Fibroblast of lung (primary cell): ENCODE data around the gene SNX33. TPM values are rescaled to one million over a fixed set of nuclear protein-coding genes. Genes with fewer than 3 reads are reported as not detected.

ENCODE experiments used
- DNase-seq, 2 donors: peaks; one replicate each; pipeline versions ENCODE4 v3.0.0 to v3.0.0-alpha.2; 2010; ENCODE audit warnings: low read depth in 2 of 2
- H2AFZ ChIP-seq: 2 replicates; pipeline ENCODE4 v1.5.1; 2012; ENCODE audit warnings: low read length, control low read depth, inconsistent platforms
- H3K27ac ChIP-seq: 2 replicates; pipeline ENCODE4 v1.5.1; 2011; ENCODE audit warnings: low read length, control low read depth; ENCODE audit not compliant: insufficient read depth
- H3K27me3 ChIP-seq: 2 replicates; pipeline ENCODE4 v1.5.1; 2011; ENCODE audit warnings: mild to moderate bottlenecking, low read length; ENCODE audit not compliant: control insufficient read depth, insufficient read depth
- H3K36me3 ChIP-seq: 2 replicates; pipeline ENCODE4 v1.5.1; 2011; ENCODE audit warnings: low read length; ENCODE audit not compliant: control insufficient read depth, insufficient read depth
- H3K4me1 ChIP-seq: 2 replicates; pipeline ENCODE4 v1.5.1; 2011; ENCODE audit warnings: low read length; ENCODE audit not compliant: control insufficient read depth, insufficient read depth; ENCODE audit errors: extremely low read depth
- H3K4me2 ChIP-seq: 2 replicates; pipeline ENCODE4 v1.5.1; 2011; ENCODE audit warnings: low read length, control low read depth; ENCODE audit not compliant: insufficient read depth; ENCODE audit errors: extremely low read depth
- H3K4me3 ChIP-seq, 4 experiments: fragments of 200-600 bp in 1 of 4; sonication (generic) in 1 of 4; replicated peaks in 1 of 4; 2 replicates each; pipeline ENCODE4 v1.5.1; 2011 to 2016; ENCODE audit warnings: low read length in 4 of 4, low read depth in 3 of 4, mild to moderate bottlenecking in 3 of 4, control low read depth in 2 of 4, inconsistent platforms in 1 of 4, mixed read lengths in 1 of 4; ENCODE audit not compliant: insufficient read depth in 1 of 4; ENCODE audit errors: control extremely low read depth in 1 of 4
- H3K79me2 ChIP-seq: 2 replicates; pipeline ENCODE4 v1.5.1; 2012; ENCODE audit warnings: mild to moderate bottlenecking, low read length, inconsistent platforms; ENCODE audit not compliant: control insufficient read depth, insufficient read depth
- H3K9ac ChIP-seq: 2 replicates; pipeline ENCODE4 v1.5.1; 2011; ENCODE audit warnings: mild to moderate bottlenecking, low read length, control low read depth; ENCODE audit not compliant: insufficient read depth
- H3K9me3 ChIP-seq: 2 replicates; pipeline ENCODE4 v1.5.1; 2012; ENCODE audit warnings: low read depth, low read length; ENCODE audit not compliant: control insufficient read depth, insufficient read depth
- H4K20me1 ChIP-seq: 2 replicates; pipeline ENCODE4 v1.5.1; 2011; ENCODE audit warnings: low read length; ENCODE audit not compliant: control insufficient read depth, insufficient read depth; ENCODE audit errors: extremely low read depth
- CTCF ChIP-seq, 2 donors: IDR thresholded peaks in 1 of 2; conservative IDR thresholded peaks in 1 of 2; 1 replicate in 1 of 2; 2 replicates in 1 of 2; pipeline ENCODE4 v1.5.1; 2011 to 2012; ENCODE audit warnings: low read length in 2 of 2, control low read depth in 1 of 2, inconsistent platforms in 1 of 2, low read depth in 1 of 2, mild to moderate bottlenecking in 1 of 2
- EZH2 ChIP-seq: IDR thresholded peaks from 2 replicates; pipeline ENCODE4 v1.5.1; 2012; ENCODE audit warnings: low read length, control low read depth, mild to moderate bottlenecking; ENCODE audit errors: missing control alignments
- polyA minus RNA-seq: library from RNA; depleted of rRNA, polyadenylated mRNA; stranded (reverse); fragments of >200 nt; gene quantifications from 2 replicates; pipeline ENCODE4 v1.2.3, GENCODE V29; 2011; ENCODE audit warnings: low replicate concordance
- polyA plus RNA-seq, 2 donors: library from polyadenylated mRNA; depleted of rRNA in 1 of 2; stranded (reverse) in 1 of 2; unstranded in 1 of 2; fragments of >200 nt; gene quantifications; 2 replicates each; pipeline ENCODE4 v1.2.1, GENCODE V29; 2011 to 2012; ENCODE audit warnings: missing spikeins in 1 of 2
- total RNA-seq: library from RNA; depleted of rRNA; stranded (reverse); fragments of >200 nt; gene quantifications from 2 replicates; pipeline ENCODE4 v1.2.1, GENCODE V29; 2014

The SNX33 gene
- 19.5 and 24.6 TPM in 2 replicates for total RNA-seq
- 16.1 and 17.5 TPM in 2 replicates for polyA plus RNA-seq
- 20.9 and 26.8 TPM in 2 replicates for polyA plus RNA-seq (2012)
- 58.1 and 71.4 TPM in 2 replicates for polyA minus RNA-seq

- TF ChIP-seq EZH2 (no peak), CTCF (conservative IDR thresholded peaks at IDR 0.05 in 1 of 2, IDR thresholded peaks at IDR 0.05 in 1 of 2; ENCODE audit: low read depth in 1 of 2, low read length in 2 of 2) (peak; percentile 43 to 48)
- peak; percentile 85 to 87 for DNase-seq
- peak within 1 kb of the TSS; percentile 75 to 90 (median 82) for H3K4me3 ChIP-seq
- H3K27me3 ChIP-seq, result no peaks in the 10 kb centered on the region
- H3K36me3 ChIP-seq, result peaks cover 9% of the 10 kb centered on the region
- no peaks in the 10 kb centered on the region for H3K9me3 ChIP-seq
- H3K4me2 ChIP-seq, result peak within 1 kb of the TSS; percentile 98
- peak within 1 kb of the TSS; percentile 95 for H3K9ac ChIP-seq
- peak within 1 kb of the TSS; percentile 52 for H2AFZ ChIP-seq
- no peaks in the 10 kb centered on the region for H4K20me1 ChIP-seq
- peaks cover 31% of the 10 kb centered on the region for H3K4me1 ChIP-seq
- peaks cover 54% of the 10 kb centered on the region for H3K79me2 ChIP-seq
- H3K27ac ChIP-seq, result peak within 1 kb of the TSS; percentile 97
These were observed at the start of gene SNX33 for GRCh38 chr15:75647370-75648155. SNX33 (plus strand) TSS chr15:75647912; CDS start chr15:75649103, 1,191 bp downstream.

- no peak overlapping the region for H3K27ac ChIP-seq
- no peaks in the 10 kb centered on the region for H3K79me2 ChIP-seq
- no peak overlapping the region for H2AFZ ChIP-seq
- no peak for DNase-seq
- H3K36me3 ChIP-seq, result peaks cover 10% of the 10 kb centered on the region
- no peak overlapping the region for H3K9ac ChIP-seq
- no peak overlapping the region for H3K4me3 ChIP-seq
- H4K20me1 ChIP-seq, result no peaks in the 10 kb centered on the region
- TF ChIP-seq CTCF (conservative IDR thresholded peaks at IDR 0.05 in 1 of 2, IDR thresholded peaks at IDR 0.05 in 1 of 2; ENCODE audit: low read depth in 1 of 2, low read length in 2 of 2), result no peak
- TF ChIP-seq EZH2, result no peak
- H3K27me3 ChIP-seq, result no peaks in the 10 kb centered on the region
- H3K9me3 ChIP-seq, result no peaks in the 10 kb centered on the region
- no peak overlapping the region for H3K4me2 ChIP-seq
- H3K4me1 ChIP-seq, result no peaks in the 10 kb centered on the region
These were observed 49.4 kb upstream of the SNX33 start for GRCh38 chr15:75598361-75598760.

GRCh38 chr15:75599401-75599800 is 48.3 kb upstream of the SNX33 start:
- no peak overlapping the region for H2AFZ ChIP-seq
- no peaks in the 10 kb centered on the region for H3K27me3 ChIP-seq
- H3K4me2 ChIP-seq, result no peak overlapping the region
- no peaks in the 10 kb centered on the region for H3K79me2 ChIP-seq
- DNase-seq, result no peak
- H3K4me3 ChIP-seq, result no peak overlapping the region
- H4K20me1 ChIP-seq, result no peaks in the 10 kb centered on the region
- no peak overlapping the region for H3K9ac ChIP-seq
- H3K27ac ChIP-seq, result no peak overlapping the region
- H3K9me3 ChIP-seq, result no peaks in the 10 kb centered on the region
- TF ChIP-seq EZH2 (no peak), CTCF (conservative IDR thresholded peaks at IDR 0.05 in 1 of 2, IDR thresholded peaks at IDR 0.05 in 1 of 2; ENCODE audit: low read depth in 1 of 2, low read length in 2 of 2) (no peak)
- peaks cover 10% of the 10 kb centered on the region for H3K36me3 ChIP-seq
- H3K4me1 ChIP-seq, result no peaks in the 10 kb centered on the region
